GM20431 (cell line): ENCODE results near the gene CD24.
"Not testable (repeated sequence)": the region's sequence is repeated elsewhere in the genome, so short reads cannot be mapped to it uniquely, and the experiment has no call there.

Experiments
- in situ Hi-C: fragments of 300-500 bp; cut with MseI, MboI; formaldehyde crosslinking; loops from one replicate; pipeline ENCODE4 v1.15.0; 2020; ENCODE audit warnings: low sequenced_read_pairs; ENCODE audit not compliant: unreplicated experiment

Gene CD24

GRCh38 chr6:106973018-106973835 lies 1.3 kb downstream of the CD24 start:
- in situ Hi-C loops: no loop called here

DNA sequence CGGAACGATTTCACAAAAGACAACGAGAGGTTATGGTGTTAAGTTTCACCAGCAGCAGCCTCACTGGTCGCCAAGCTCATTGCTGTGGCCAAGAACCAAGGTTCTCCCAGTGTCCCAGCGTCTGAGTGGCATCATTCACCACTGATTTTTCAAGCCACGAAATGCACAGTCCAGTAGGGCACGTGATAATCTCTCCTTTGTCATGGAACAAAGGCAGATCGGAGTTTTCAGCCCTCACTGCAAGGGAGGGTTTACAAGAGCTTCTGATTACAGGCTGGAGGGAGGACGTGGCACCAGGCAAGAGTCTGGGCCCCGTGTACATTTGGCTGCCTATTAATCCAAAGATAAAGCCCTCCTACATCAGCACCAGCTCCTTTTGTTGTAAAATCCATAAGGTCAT lies 2.0 kb downstream of the CD24 start:
- in situ Hi-C loops: no loop called here

DNA sequence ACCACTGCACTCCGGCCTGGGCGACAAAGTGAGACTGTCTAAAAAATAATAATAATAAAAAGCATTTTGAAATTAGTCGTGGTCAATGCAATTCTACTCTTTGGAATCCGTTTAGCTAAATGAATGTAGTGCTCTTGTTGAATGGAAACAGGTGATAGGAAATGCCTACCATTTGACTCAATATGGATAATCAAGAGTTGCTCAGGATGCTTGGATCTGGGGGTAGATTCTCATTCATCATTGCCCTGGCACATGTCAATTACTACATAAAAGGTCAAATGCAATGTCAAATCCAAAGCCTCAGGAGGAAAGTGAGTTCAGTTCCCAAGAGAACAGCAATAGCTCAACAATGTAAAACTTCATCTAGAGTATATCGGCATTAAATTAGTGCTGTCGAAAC lies 3.8 kb downstream of the CD24 start:
- in situ Hi-C loops: not testable (repeated sequence)

- in situ Hi-C loops: no loop called here
Measured at GRCh38 chr6:106967936-106968555, 6.5 kb downstream of the CD24 start.

DNA sequence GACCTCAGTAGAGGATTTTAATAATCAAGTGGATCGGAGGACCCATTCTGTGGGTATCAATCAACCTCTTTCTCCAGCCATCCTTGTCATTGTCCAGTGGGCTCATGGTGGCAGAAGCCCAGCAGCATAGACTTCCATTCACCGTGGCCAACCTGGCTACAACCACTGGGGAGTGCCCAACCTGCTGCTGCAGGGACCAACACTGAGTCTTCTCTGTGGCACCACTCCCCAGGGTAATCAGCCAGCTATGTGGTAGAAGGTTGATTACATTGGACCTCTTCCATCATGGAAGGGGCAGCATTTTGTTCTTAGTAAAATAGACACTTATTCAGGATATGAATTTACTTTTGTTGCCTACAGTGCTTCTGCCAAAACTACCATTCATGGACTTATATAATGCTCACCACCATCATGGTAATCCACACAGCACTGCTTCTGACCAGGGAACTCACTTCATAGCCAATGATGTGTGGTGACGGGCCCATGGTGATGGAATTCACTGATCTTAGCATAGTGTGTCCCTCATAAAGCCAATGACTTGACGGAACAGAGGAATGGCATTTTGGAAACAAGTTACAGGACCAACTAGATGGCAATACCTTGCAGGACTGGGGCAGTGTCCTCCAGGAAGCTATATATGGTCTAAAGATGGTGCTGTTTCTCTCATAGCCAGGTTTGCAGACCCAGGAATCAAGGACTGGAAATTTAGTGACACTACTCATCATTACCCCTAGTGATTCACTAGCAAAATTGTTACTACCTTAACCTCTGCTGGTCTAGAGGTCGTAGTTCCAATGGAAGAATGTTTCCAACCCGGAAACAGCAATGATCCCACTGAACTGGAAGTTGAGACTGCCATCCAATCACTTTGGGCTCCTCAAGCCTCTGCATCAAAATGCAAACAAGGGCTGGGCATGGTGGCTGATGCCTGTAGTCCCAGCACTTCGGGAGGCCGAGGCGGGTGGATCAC lies 7.6 kb downstream of the CD24 start:
- in situ Hi-C loops: no loop called here

DNA sequence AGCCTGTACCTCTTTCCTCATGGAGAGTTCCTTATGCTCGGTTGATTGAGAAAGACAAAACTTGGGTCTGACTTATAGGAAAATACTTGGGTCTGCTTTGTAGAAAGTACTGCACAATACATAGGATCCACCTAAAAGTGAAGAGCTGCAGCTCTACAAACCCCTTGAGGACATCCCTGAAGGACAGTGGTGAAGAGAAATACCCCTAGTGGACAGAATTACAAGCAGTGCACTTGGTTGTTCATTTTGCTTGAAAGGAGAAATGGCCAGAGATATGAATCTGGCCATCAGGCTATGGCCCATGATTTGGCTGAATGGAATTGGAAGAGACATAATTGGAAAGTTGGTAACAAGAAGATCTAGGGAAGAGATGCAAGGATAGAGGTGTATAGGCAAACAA lies 8.3 kb downstream of the CD24 start:
- in situ Hi-C loops: no loop called here

GRCh38 chr6:106964954-106965353 lies 9.6 kb downstream of the CD24 start:
- in situ Hi-C loops: no loop called here

DNA sequence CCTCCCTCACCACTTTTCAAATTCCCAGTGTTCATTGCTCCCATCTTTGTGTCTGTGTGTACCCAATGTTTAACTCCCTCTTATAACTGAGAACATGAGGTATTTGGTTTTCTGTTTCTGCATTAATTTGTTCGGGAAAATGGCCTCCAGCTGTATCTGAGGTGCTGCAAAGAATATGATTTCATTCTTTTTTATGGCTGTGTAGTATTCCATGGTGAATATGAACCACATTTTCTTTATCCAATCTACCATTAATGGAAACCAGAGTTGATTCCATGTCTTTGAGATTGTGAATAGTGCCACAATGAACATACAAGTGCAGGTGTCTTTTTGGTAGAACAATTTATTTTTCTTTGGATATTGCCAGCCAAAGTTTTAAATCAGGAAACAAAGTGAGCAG lies 10.4 kb downstream of the CD24 start:
- in situ Hi-C loops: no loop called here

DNA sequence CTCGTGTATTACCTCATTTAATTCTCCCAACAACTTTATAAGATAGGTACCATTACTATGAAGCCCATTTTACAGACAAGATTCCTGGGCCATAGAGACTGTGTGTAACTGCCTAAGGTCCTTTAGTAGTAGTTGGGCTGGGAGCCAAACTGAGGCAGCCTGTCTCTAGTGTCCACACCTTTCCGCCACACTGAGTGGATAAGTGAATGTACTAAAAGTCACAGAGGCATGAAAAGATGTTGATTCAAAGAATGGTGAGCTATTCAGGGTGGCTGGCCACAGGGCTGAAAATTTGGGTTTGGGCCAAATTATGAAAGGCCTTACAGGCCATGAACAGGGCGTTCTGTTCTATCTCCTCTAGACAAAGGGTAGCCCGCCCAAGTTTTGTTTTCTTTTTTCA lies 11.0 kb downstream of the CD24 start:
- in situ Hi-C loops: no loop called here

DNA sequence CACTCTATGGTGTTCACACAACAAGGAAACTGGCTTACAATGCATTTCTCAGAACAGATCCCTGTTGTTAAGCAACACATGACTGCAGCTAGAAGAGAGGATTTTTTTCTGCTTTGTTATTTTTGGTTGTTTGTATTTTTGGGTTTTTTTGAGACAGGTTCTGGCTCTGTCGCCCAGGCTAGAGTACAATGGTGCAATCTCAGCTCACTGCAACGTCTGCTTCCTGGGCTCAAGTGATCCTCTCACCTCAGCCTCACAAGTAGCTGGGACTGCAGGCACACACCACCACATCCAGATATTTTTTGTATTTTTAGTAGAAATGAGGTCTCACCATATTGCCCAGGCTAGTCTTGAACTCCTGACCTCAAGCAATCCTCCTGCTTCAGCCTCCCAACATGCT lies 12.7 kb downstream of the CD24 start:
- in situ Hi-C loops: no loop called here

- in situ Hi-C loops: no loop called here
Measured at GRCh38 chr6:106961136-106961535, 13.4 kb downstream of the CD24 start.

DNA sequence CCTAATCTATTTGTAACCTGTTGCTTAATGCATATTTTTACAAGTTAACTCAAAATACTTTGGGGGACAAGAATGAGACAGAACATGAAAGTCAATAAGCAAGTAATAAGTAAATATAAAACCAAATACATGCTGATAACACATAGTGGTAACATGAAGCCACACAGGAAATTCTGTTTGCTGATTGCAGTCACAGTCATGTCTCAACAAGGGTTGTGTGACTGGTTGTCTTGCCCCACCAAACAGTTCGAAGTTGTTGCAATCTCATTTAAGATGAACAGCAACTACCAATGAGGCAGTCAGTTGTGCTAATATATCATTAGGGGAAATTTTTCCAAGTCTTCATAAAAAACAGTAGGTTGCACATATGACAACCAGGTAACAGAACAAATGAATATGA lies 14.5 kb downstream of the CD24 start:
- in situ Hi-C loops: no loop called here

DNA sequence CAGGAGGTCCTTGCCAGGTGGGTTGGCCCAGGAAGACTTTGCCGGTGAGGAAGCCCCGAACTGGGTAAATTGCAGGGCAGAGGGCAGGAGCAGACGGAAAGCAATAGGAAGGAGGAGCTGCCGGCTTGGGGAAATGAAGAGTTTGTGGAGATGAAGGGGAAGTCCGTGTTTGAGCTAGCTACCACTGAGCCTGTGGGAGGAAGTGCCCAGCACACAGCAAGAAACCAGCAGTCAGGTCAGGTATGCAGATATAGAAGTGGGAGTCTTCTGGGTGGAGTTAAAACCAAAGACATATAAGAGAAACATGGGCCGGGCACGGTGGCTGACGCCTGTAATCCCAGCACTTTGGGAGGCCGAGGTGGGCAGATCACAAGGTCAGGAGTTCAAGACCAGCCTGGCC lies 34.7 kb downstream of the CD24 start:
- in situ Hi-C loops: no loop called here

DNA sequence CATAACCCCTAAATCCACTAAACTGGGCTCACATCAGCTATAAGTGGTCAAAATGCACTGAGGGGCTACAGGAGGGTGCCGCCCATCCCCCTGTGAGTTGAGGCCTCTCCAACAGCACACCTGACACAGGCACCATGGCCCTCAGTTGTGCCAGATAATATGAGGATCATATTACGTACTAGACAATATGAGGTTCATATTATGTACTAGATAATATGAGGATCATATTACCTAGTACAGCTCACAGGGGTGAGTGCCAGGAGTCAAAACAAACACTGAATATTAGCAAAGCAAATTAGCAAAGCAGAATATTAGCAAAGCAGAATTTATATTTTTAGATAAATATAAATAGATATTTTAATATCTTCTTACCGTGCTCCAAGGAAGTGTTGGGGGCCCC lies 35.3 kb downstream of the CD24 start:
- in situ Hi-C loops: no loop called here

- in situ Hi-C loops: no loop called here
Measured at GRCh38 chr6:106927531-106928398, 46.8 kb downstream of the CD24 start.

- in situ Hi-C loops: no loop called here
Measured at GRCh38 chr6:106925948-106926347, 48.6 kb downstream of the CD24 start.

GRCh38 chr6:106924694-106925523 lies 49.6 kb downstream of the CD24 start:
- in situ Hi-C loops: no loop called here

GRCh38 chr6:106922626-106923025 lies 51.9 kb downstream of the CD24 start:
- in situ Hi-C loops: no loop called here
